ENCODE measurements around the gene KRT7.

The KRT7 gene

DNA sequence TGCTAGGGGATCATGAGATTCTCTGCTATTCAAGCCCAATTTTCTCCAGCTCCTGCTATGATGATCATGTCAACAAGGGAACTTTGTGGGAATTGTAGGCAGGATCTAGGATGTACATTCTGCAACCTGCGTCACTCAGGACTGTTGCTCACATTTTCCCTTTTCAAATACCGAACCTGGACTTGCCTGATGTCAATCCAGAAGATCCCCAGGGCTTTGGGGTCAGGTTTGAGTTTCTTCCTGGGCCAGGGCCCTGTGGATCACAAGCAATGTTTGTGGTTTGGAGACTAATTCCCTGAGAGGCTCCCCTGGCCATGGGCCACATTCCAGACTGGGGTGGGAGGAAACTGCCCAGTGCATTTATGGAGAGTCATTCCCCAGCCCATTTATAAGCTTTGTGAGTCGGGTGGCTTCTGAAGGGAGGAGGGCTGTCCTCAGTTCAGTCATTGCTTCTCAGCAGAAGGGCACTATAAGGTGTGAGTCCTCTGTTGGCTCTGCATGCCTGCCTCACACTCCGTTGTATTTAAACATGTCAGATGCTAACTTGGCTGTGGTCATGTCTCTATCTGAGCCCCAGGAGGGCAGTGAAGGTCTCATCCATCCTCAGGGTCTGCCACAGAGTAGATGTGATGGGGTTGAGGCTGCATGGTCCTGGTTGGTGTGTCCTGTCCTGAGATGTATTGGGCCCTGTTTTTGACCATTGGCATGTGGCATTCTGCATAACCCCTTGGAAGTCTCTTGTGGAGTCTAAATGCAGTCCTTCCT, 47.9 kb downstream of the KRT7 start:
- no peaks in the 10 kb centered on the region for H3K9me3 ChIP-seq (ENCODE audit: insufficient read depth, low read length)
- H3K79me2 ChIP-seq (ENCODE audit: low read length), result no peaks in the 10 kb centered on the region
- H3K27ac ChIP-seq (ENCODE audit: low read length), result no peak overlapping the region
- no peaks in the 10 kb centered on the region for H3K36me3 ChIP-seq (replicated peaks; ENCODE audit: low read depth, low read length)
- H2AFZ ChIP-seq (ENCODE audit: low read depth, low read length), result no peak overlapping the region
- TF ChIP-seq, protein P1, sequence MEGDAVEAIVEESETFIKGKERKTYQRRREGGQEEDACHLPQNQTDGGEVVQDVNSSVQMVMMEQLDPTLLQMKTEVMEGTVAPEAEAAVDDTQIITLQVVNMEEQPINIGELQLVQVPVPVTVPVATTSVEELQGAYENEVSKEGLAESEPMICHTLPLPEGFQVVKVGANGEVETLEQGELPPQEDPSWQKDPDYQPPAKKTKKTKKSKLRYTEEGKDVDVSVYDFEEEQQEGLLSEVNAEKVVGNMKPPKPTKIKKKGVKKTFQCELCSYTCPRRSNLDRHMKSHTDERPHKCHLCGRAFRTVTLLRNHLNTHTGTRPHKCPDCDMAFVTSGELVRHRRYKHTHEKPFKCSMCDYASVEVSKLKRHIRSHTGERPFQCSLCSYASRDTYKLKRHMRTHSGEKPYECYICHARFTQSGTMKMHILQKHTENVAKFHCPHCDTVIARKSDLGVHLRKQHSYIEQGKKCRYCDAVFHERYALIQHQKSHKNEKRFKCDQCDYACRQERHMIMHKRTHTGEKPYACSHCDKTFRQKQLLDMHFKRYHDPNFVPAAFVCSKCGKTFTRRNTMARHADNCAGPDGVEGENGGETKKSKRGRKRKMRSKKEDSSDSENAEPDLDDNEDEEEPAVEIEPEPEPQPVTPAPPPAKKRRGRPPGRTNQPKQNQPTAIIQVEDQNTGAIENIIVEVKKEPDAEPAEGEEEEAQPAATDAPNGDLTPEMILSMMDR (IDR thresholded peaks at IDR 0.05; ENCODE audit: low read depth, low read length), result no peak
- TF ChIP-seq EZH2phosphoT487 (IDR thresholded peaks at IDR 0.05; ENCODE audit: low read depth), result no peak
- H3K4me3 ChIP-seq (ENCODE audit: low read length), result no peak overlapping the region
- no peaks in the 10 kb centered on the region for H4K20me1 ChIP-seq (ENCODE audit: insufficient read depth, low read length)
- no peak overlapping the region for H3K4me2 ChIP-seq (ENCODE audit: low read length)
- H3K27me3 ChIP-seq (ENCODE audit: low read depth, low read length), result peaks cover 22% of the 10 kb centered on the region
- no peak overlapping the region for H3K9ac ChIP-seq (ENCODE audit: low read length)
- H3K4me1 ChIP-seq (ENCODE audit: low read length), result peaks cover 4% of the 10 kb centered on the region

DNA sequence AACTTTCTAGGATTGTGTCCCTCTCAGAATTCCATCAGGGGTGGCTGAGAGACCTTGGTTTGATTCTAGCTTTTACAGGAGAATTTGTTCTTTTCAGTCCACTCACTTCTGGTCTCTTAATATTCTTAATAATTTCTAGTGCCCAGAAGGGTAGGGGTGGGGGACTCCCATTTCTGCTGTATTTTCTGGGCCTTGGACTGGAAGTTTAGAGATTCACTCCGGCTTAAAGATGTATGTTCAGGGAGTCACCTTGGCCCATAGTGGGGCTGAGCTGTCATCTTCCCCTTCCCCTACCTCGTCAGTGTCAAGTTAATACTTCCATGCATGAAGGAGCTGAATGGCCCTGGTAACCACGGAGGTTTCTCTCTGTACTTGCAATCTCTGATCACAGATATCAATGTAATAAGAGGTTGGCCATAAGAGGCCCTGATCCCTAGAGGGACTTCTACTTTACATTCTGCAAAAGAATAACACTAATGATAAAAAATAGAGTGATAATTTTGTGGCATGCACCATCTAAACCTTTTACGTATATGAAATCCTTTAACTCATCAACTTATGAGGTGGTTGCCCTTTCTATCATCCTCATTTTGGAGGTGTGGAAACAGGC, 51.6 kb downstream of the KRT7 start:
- no peaks in the 10 kb centered on the region for H3K36me3 ChIP-seq (replicated peaks; ENCODE audit: low read depth, low read length)
- no peak overlapping the region for H3K27ac ChIP-seq (ENCODE audit: low read length)
- no peak overlapping the region for H3K4me3 ChIP-seq (ENCODE audit: low read length)
- H3K9ac ChIP-seq (ENCODE audit: low read length), result no peak overlapping the region
- TF ChIP-seq, protein P1 (IDR thresholded peaks at IDR 0.05; ENCODE audit: low read depth, low read length), result no peak
- TF ChIP-seq EZH2phosphoT487 (IDR thresholded peaks at IDR 0.05; ENCODE audit: low read depth), result no peak
- H4K20me1 ChIP-seq (ENCODE audit: insufficient read depth, low read length), result no peaks in the 10 kb centered on the region
- H3K4me1 ChIP-seq (ENCODE audit: low read length), result no peaks in the 10 kb centered on the region
- no peaks in the 10 kb centered on the region for H3K79me2 ChIP-seq (ENCODE audit: low read length)
- peaks cover 17% of the 10 kb centered on the region for H3K27me3 ChIP-seq (ENCODE audit: low read depth, low read length)
- no peak overlapping the region for H2AFZ ChIP-seq (ENCODE audit: low read depth, low read length)
- H3K9me3 ChIP-seq (ENCODE audit: insufficient read depth, low read length), result no peaks in the 10 kb centered on the region
- no peak overlapping the region for H3K4me2 ChIP-seq (ENCODE audit: low read length)

DNA sequence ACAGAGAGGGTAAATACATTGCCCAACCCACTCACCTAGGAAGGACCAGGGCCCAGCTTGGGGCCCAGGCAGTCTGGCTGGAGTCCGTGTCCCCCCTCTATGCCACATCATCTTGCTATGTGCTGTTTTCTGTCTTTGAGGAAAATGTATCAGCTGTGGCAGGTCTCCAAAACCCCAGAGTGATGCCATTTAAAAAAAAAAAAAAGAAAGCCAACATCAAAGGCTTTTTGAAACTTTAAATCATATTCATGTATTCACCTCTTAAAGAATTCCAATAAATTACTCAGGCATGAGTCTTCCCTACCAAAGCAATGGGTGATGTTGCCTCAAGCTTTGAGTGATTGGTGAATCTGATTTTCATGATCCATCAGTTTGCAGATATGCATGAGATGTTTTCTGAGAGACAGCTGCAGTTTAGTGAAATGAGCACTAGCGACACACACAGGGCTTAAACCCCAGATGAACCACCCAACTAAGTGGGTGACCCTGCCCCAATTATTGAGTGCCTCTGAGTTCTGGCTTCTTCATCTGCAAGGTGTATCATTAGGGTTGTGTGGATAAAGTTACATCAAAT, 52.2 kb downstream of the KRT7 start:
- Histone ChIP-seq H2AFZ (ENCODE audit: low read depth, low read length) (no peak overlapping the region), H3K9me3 (ENCODE audit: insufficient read depth, low read length) (no peaks in the 10 kb centered on the region), H3K4me2 (ENCODE audit: low read length) (no peak overlapping the region), H3K36me3 (replicated peaks; ENCODE audit: low read depth, low read length) (no peaks in the 10 kb centered on the region), H3K9ac (ENCODE audit: low read length) (no peak overlapping the region), H3K79me2 (ENCODE audit: low read length) (no peaks in the 10 kb centered on the region), H3K27me3 (ENCODE audit: low read depth, low read length) (peaks cover 12% of the 10 kb centered on the region), H4K20me1 (ENCODE audit: insufficient read depth, low read length) (no peaks in the 10 kb centered on the region), H3K4me1 (ENCODE audit: low read length) (no peaks in the 10 kb centered on the region), H3K27ac (ENCODE audit: low read length) (no peak overlapping the region), H3K4me3 (ENCODE audit: low read length) (no peak overlapping the region)
- TF ChIP-seq, protein P1 (IDR thresholded peaks at IDR 0.05; ENCODE audit: low read depth, low read length), result no peak
- no peak for TF ChIP-seq EZH2phosphoT487 (IDR thresholded peaks at IDR 0.05; ENCODE audit: low read depth)

DNA sequence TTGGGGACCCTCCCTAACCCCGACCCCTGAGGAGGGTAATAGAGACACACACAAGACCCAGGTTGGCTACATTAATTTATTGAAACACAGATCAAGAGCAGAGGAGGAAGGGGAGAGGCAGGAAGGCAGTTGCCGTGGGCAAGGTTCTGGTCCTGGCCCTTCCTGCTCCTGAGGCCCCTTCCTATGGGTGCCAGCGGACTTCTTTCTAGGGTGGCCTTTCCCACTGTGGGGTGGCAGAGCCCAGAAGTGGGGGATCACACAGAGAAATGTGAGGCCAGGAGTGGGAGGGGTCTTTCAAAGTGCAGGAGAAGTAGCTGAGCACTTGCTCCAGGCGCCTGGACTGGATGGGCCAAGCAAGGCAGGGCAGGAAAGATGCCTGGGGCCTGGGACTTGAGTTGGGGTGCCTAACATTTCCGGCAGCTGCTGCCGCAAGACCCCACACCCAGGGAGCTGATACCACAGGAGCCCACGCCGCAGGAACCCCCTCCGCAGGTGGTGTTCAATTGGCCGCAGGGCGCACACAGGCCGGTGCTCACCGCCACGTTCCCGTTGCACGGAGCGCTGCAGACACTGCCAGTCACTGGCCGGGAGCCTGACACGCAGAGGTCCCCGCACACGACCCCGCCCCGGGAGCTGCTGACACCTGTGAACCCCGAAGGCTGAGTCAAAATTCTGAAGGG, 52.9 kb downstream of the KRT7 start:
- Histone ChIP-seq H2AFZ (ENCODE audit: low read depth, low read length) (no peak overlapping the region), H4K20me1 (ENCODE audit: insufficient read depth, low read length) (no peaks in the 10 kb centered on the region), H3K4me3 (ENCODE audit: low read length) (no peak overlapping the region), H3K4me2 (ENCODE audit: low read length) (no peak overlapping the region), H3K9ac (ENCODE audit: low read length) (no peak overlapping the region), H3K9me3 (ENCODE audit: insufficient read depth, low read length) (no peaks in the 10 kb centered on the region), H3K27ac (ENCODE audit: low read length) (no peak overlapping the region), H3K79me2 (ENCODE audit: low read length) (no peaks in the 10 kb centered on the region), H3K36me3 (replicated peaks; ENCODE audit: low read depth, low read length) (no peaks in the 10 kb centered on the region), H3K4me1 (ENCODE audit: low read length) (no peaks in the 10 kb centered on the region), H3K27me3 (ENCODE audit: low read depth, low read length) (peaks cover 5% of the 10 kb centered on the region)
- TF ChIP-seq EZH2phosphoT487 (IDR thresholded peaks at IDR 0.05; ENCODE audit: low read depth), result no peak
- TF ChIP-seq, protein P1 (IDR thresholded peaks at IDR 0.05; ENCODE audit: low read depth, low read length), result no peak

All from OCI-LY3 (cell line).